HFFc6 (cell line): ENCODE measurements around the gene LHPP. TPM values are rescaled to one million over a fixed set of nuclear protein-coding genes. Genes with fewer than 3 reads are reported as not detected.

Experiments used
- DNase-seq: peaks from one replicate; pipeline ENCODE4 v3.0.0-alpha.2; 2018
- H3K27ac Mint-ChIP-seq: 2 replicates; pipeline ENCODE4 v1.8.0; 2020; ENCODE audit warnings: mild to moderate bottlenecking, mixed read lengths
- H3K27me3 Mint-ChIP-seq: 2 replicates; pipeline ENCODE4 v1.8.0; 2021; ENCODE audit warnings: mild to moderate bottlenecking, moderate library complexity, mixed read lengths; ENCODE audit not compliant: insufficient read depth
- H3K36me3 Mint-ChIP-seq: 2 replicates; pipeline ENCODE4 v1.8.0; 2021; ENCODE audit warnings: low read depth, mixed read lengths
- H3K4me1 Mint-ChIP-seq: 2 replicates; pipeline ENCODE4 v1.8.0; 2020; ENCODE audit warnings: low read depth, mixed read lengths
- H3K4me3 Mint-ChIP-seq: 2 replicates; pipeline ENCODE4 v1.8.0; 2020; ENCODE audit warnings: mild to moderate bottlenecking, moderate library complexity, mixed read lengths
- H3K9me3 Mint-ChIP-seq: 2 replicates; pipeline ENCODE4 v1.8.0; 2020; ENCODE audit warnings: mild to moderate bottlenecking, mixed read lengths
- total RNA-seq, 6 experiments: library from RNA; stranded (reverse); fragmentation: NEBNext Ultra II Directional; extraction: Animal tissue kit (Norgen Biotek cat#: 25700); gene quantifications; 2 replicates in 1 of 6; 3 replicates in 5 of 6; pipeline ENCODE4 v1.2.3, GENCODE V29; 2021
- TF ChIP-seq, protein P1 (sequence below): fragments of 200-600 bp; sonication (generic); IDR thresholded peaks from 2 replicates; pipeline ENCODE4 v1.5.0; 2021; ENCODE audit warnings: antibody characterized with exemption, mild to moderate bottlenecking

The LHPP gene
- total RNA-seq, 6 experiments from 2014 or later, result 12.5 to 17.3 (median 14.0) TPM

GRCh38 chr10:124660404-124661125 lies 198.9 kb downstream of the LHPP start:
- peaks cover 3% of the 10 kb centered on the region for H3K27me3 Mint-ChIP-seq
- no peak overlapping the region for H3K4me3 Mint-ChIP-seq
- H3K27ac Mint-ChIP-seq, result no peak overlapping the region
- TF ChIP-seq, protein P1, sequence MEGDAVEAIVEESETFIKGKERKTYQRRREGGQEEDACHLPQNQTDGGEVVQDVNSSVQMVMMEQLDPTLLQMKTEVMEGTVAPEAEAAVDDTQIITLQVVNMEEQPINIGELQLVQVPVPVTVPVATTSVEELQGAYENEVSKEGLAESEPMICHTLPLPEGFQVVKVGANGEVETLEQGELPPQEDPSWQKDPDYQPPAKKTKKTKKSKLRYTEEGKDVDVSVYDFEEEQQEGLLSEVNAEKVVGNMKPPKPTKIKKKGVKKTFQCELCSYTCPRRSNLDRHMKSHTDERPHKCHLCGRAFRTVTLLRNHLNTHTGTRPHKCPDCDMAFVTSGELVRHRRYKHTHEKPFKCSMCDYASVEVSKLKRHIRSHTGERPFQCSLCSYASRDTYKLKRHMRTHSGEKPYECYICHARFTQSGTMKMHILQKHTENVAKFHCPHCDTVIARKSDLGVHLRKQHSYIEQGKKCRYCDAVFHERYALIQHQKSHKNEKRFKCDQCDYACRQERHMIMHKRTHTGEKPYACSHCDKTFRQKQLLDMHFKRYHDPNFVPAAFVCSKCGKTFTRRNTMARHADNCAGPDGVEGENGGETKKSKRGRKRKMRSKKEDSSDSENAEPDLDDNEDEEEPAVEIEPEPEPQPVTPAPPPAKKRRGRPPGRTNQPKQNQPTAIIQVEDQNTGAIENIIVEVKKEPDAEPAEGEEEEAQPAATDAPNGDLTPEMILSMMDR, result no peak
- H3K36me3 Mint-ChIP-seq, result no peaks in the 10 kb centered on the region
- H3K4me1 Mint-ChIP-seq, result no peaks in the 10 kb centered on the region
- no peaks in the 10 kb centered on the region for H3K9me3 Mint-ChIP-seq
- no peak for DNase-seq

DNA sequence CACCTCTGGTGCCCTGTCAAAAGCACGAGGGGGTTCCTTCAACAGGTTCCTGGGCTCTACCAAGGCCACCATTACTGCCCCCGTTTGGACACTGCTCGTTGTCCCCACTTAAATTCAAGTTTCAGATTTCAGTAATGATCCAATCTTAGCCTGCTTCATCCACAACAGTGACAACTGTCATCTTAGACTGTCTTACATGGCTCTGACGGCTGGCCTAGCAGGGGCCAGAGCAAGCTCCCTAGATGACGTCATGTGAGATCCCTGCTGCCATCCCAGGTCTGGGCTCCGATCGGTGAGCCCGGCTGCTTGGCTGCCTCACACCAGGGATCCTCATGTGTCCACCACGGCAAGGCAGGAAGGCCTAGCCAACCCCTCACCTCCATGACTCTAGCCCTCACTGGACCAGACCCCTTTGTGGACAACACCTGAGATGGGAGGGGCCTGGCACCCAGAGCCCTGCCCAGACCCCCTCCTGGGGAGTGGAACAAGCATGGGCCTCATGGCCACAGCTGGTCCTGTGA lies 200.1 kb downstream of the LHPP start:
- TF ChIP-seq, protein P1, result no peak
- no peaks in the 10 kb centered on the region for H3K4me1 Mint-ChIP-seq
- no peaks in the 10 kb centered on the region for H3K9me3 Mint-ChIP-seq
- H3K4me3 Mint-ChIP-seq, result no peak overlapping the region
- H3K27me3 Mint-ChIP-seq, result peaks cover 3% of the 10 kb centered on the region
- DNase-seq, result no peak
- H3K27ac Mint-ChIP-seq, result no peak overlapping the region
- no peaks in the 10 kb centered on the region for H3K36me3 Mint-ChIP-seq

DNA sequence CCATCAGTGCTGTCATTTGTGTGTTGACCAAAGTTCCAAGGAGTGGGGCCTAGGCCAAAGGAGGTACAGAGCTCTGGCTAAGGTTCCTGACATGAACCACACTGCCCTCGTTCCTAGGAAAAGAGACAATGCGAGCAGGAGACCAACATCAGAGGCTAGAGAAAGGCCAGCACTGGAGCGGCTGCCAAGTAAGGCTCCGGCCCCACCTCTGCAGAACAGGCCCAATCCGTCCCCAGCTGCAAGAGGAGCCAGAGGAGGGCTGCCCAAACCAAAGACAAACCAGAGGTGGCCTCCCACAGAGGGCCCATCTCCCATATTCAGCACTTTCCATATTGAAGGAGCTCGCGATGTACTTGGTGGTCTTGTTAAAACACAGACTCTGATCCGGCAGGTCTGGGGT lies 201.6 kb downstream of the LHPP start:
- Mint-ChIP-seq H3K9me3 (no peaks in the 10 kb centered on the region), H3K36me3 (no peaks in the 10 kb centered on the region), H3K4me1 (no peaks in the 10 kb centered on the region), H3K27ac (no peak overlapping the region), H3K27me3 (no peaks in the 10 kb centered on the region; the same call in 1 of the 2 replicates), H3K4me3 (no peak overlapping the region)
- TF ChIP-seq, protein P1, result no peak
- no peak for DNase-seq

Other genes starting within 250 kb of the LHPP start
- gene OAT, start 42.9 kb upstream of the LHPP start, total RNA-seq, result 100 to 1,000 TPM; 126 to 158 (median 137) TPM
- not detected for gene NKX1-2, start 11.8 kb upstream of the LHPP start, total RNA-seq